HG03354 (cell line): ENCODE results near the gene PHEX.
A peak's percentile ranks its signal among the peaks of the same experiment; 100 is the strongest.

Source experiments
- ATAC-seq: cut with Tn5 transposase; IDR thresholded peaks from one replicate; pipeline ENCODE4 v1.9.1; 2021; ENCODE audit warnings: mild to moderate bottlenecking; ENCODE audit not compliant: unreplicated experiment, poor library complexity, severe bottlenecking

Gene PHEX

DNA sequence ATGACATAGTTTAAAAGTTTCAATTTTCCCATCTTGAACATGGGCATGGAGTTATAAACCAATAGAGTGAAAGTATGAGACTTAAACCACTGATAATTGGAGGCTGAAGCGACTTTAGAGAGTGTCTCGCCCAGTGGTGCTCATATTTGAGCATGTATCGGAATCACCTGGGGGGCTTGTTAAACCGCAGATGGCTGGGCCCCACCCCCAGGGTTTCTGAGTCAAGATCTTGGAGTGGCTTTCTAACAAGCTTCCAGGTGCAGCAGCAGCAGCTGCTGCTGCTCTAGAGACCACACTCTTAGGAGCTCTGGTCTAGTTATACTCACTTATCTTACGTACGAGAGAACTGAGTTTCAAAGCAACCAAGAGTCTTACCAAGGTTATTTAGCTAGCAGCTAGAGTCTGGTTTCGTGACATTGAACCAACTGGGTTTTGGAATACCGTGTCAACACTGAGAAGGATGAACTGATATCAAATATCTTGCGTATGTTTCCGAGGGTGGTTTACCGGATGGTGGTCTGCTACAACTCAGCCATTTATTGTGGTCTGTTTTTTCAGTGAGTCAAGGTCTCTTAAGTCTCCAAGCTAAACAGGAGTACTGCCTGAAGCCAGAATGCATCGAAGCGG, 5.9 kb downstream of the PHEX start:
- ATAC-seq = no peak

GRCh38 chrX:22039541-22039940, 7.4 kb downstream of the PHEX start:
- ATAC-seq = no peak

- no peak for ATAC-seq
These were observed 8.1 kb downstream of the PHEX start for GRCh38 chrX:22040184-22040583.

DNA sequence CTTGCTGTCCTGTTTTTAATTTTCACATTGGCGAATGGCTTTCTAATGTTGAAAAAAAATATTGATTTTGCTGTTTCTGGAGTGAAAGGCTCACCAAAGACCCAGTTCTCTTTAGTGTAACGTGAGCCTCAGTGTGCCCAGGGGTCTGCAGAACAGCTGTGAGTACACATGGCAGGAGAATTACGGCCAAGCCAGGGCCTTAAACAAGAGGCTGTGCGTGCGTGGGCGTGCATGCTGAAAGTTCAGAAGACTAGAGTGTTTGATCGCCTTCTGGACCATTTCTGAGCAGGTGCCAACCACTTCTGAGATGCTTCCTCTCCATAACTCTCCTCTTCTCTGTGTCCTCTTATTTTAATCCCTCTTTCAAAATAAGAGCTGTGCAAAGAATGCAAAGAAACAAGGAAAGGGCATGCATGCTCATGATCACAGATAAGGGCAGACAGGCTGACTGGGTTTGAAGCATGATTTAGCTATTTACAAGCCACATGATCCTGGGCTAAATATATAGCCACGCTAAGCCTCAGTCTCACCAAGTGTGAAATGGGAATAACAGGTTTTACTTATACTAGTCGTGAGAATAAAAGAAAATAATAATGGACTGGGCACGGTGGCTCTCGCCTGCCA, 9.9 kb downstream of the PHEX start:
- no peak for ATAC-seq

DNA sequence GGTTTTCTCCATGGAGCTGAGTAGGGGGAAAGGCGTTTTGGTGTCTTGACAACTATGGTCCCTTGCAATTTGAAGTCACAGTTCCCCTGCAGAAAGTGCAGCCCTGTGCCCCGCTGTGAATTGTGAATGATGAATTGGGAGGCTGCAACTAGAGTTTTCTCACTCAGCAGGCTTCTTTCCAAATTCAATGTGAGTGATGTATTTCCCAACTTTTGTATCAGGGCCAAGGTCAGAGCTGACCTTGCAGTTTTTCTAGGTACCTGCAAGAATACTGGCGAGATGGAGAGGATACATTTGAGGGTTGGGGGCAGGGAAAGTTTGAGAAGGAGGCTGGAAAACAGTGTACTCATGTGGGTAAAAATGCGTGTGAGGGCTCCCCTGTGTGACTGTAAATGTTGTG, 11.7 kb downstream of the PHEX start:
- no peak for ATAC-seq

GRCh38 chrX:22047468-22047867, 15.3 kb downstream of the PHEX start:
- no peak for ATAC-seq

GRCh38 chrX:22053481-22053880, 21.4 kb downstream of the PHEX start:
- ATAC-seq = no peak

GRCh38 chrX:22056235-22056634, 24.1 kb downstream of the PHEX start:
- ATAC-seq = no peak

DNA sequence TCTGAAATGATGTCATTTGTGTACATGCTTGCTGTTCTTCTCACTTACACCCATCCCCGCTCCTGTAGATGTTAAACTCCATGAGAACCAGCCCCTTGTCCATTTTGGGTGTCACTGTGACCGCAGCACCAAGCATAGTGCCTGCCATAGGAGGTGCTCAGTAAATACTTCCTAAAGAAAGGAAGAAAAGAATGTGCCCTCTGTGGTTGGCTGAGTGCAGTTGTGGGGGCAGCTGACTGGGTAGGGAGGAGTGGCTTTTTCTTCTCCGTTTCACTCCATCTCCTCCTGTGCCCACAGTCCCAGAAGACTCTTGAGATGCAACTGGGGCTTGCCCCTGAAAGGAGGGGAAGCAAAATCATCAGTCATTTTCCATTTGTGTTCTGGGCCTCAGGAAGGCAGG, 25.5 kb downstream of the PHEX start:
- no peak for ATAC-seq

DNA sequence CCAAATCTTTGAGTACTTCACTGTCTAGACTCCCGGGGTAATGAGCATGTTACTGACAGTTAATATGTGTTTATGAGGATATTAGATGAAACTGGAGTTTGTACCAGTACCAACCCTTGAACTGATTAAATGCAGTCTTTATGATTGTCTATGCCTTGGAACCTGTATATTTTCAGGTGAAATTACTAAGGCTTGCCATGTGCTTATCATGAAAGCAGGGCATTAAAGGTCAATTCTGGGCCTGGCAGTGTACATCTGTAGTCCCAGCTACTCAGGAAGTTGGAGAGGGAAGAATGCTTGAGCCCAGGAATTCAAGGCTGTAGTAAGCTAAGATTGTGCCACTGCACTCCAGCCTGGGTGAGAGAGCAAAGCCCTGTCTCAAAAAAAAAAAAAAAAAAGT, 27.6 kb downstream of the PHEX start:
- no peak for ATAC-seq

DNA sequence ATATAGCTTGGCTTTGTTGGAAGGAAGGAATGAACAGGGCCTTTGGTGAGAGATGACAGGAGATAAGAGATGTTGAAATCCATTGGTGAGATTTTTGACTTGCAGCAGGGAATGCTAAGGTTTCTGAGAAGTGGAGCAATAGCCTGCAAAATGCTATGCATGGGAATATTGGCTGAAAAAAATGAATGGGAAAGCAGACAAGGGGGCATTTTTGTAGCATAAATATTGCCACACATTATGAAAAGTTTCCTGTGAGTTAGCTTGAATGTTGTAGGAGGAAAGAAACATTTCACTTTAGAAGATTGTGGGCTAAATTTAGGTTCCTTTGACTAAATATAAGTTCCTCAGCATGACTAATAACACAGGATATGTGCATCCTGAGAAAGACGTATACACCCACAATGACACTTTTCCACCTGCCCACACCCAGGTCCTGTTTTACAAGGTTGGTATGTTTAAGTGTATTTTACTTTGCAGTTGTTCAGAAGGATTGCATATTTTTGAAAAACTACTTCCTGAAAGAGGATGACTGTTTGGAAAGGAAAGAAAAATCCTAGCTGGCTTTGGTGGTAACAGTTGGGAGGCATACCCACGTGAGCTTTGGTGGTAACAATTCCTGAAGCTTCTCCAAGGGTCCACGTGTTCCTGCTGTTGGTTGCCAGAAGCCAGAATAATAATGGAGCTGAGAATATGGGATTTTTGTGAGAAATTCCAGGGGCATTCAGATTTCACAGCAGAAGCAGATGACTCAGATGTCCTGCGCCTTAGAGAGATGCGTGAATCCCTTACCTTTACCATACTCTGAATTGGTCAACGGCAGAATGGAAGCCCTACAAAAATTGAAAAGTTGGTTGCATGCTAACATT, 28.5 kb downstream of the PHEX start:
- peak; percentile 72 for ATAC-seq

GRCh38 chrX:22063284-22063683, 31.2 kb downstream of the PHEX start:
- ATAC-seq = peak; percentile 82

DNA sequence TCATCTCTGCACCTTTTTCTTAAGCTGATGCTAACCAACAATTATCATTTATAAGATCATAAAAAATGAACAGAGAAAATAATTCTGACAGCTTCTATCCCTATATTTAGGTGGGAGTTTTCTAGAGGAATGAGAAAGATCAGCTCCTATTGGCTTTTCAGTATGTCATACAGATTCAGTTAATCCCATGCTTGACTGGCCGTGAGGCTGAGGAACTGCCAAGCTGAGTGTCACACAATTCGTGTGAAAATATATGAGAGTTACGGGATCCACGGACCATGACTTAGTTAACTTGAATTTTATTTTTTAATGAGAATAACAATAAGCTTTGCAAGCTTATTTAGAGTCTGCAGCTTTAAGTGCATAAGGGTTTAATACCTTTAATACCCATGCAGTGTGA, 37.5 kb downstream of the PHEX start:
- no peak for ATAC-seq

GRCh38 chrX:22073928-22074327, 41.8 kb downstream of the PHEX start:
- ATAC-seq = no peak

DNA sequence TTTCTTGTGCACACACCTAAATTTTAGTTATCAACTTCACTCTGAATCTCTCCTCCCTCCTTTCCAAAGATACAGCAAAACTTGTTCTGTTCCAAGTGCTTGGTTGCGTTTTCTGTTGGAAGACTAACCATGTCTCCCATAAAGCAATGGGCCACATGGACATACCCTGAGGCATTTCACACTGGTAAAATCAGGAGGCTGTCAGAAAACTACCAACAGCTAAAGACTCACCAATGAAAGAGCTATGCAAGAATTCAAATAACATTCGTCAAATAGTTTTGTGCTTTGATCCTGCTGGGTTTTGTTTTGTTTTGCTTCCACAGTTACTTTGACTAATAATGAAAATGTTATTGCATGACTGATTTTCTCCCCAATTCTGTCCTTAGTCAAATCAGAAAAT, 46.0 kb downstream of the PHEX start:
- no peak for ATAC-seq

DNA sequence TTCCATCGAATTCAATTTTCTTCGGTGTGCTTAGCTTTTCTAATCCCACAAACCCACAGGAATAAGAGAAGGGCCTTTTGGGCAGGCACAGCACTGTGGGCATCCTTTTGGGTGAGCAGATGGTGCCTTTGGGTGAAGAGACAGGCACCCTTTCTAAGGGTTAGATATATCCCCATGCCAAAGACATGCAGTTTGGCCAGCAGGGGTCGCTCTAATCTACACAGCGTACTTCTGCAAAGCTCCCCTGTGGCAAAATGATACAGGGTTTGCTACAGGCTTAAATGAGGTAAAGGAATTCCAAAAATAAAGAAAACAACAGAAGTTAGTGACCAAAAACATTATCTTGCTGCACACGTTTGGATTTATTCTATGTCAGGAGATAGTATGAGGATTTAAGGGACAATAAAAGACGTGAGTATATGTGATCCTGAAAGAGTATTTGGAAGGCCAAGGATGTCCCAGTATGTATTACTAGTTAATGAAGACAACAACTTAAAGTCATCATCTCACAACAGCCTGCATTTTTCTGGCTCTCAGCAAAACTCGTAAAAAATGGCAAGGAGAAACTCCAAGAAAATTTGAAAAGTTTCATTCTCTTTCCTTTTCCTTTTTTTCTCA, 49.5 kb downstream of the PHEX start:
- ATAC-seq = peak; percentile 92

DNA sequence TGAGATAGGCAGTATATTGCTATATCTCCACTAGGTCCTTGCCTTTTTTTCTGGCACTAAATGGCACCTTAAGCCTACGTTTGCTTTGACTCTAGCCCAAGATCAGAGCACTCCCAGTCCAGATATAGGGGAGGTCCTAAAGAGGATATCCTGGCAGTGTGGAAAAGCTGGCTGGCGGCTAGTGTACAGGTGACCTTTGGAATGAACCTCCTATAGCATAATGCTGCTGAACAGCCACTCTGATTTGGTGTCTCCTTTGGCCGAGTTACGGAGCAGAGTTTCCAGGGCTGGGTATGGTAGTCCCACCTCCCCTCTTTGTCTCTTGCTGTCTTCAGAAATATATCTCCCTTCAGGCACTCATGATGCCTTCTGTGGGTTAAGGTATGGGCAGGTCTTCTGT, 53.9 kb downstream of the PHEX start:
- no peak for ATAC-seq

DNA sequence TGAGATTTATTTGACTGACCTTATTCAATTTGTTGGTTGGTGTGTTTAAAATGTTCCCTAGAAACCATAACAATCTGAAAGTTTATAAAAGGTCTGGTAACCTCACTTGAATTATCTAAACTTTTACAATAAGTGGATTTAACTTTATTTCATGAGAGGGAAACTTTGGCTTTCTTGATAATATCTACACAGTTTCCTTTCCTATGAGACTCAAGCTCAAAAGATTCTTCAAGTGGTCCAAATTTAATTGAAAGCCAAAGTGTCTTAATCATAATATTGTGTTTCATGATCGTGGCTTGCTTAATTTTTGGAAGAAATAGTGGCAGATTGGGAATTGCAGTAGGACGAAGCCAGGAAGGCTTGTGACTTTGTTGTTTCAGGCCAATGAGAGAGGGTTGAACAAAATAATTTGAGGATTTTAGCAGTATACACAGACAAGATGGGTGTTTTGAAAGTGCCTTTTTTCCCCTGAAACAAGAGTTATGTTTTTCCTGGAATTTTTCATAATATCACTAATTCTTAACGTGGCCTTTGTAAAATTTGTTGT, 55.0 kb downstream of the PHEX start:
- ATAC-seq = no peak

GRCh38 chrX:22088326-22088725, 56.2 kb downstream of the PHEX start:
- no peak for ATAC-seq

DNA sequence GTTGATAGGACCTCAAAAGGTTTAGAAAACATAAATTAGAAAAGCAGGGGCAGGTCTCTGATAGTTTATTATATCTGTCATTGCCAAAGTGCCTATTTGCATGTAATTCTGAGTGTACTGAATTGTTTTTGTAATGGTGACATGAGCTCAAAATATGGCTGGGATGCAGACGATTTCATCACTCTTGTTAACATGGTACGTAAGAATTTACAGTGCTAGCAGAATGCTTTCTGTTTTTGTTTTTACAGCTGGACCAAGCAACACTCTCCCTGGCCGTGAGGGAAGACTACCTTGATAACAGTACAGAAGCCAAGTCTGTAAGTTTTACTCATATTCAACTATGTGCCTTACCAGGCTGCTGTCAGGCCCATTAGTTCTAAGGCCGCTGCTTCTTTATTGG, 58.1 kb downstream of the PHEX start:
- ATAC-seq = no peak
